Neural progenitor cell (in vitro differentiated cells): ENCODE measurements around the gene ALPL. TPM values are rescaled to one million over a fixed set of nuclear protein-coding genes. Genes with fewer than 3 reads are reported as not detected.

Experiments
- DNase-seq: peaks from one replicate; pipeline ENCODE4 v3.0.0-alpha.2; 2016; ENCODE audit warnings: low spot score
- H2AFZ ChIP-seq: fragments of 200-600 bp; sonication (generic); replicated peaks from 2 replicates; pipeline ENCODE4 v1.6.1; 2016; ENCODE audit warnings: antibody characterized with exemption
- H3F3A ChIP-seq: fragments of 200-600 bp; sonication (generic); 2 replicates; pipeline ENCODE4 v1.6.1; 2016; ENCODE audit warnings: antibody characterized with exemption, low read depth
- H3K27ac ChIP-seq: fragments of 200-600 bp; sonication (generic); 2 replicates; pipeline ENCODE4 v1.5.1; 2016; ENCODE audit warnings: mild to moderate bottlenecking
- H3K27me3 ChIP-seq: fragments of 200-600 bp; sonication (generic); 2 replicates; pipeline ENCODE4 v1.6.1; 2016; ENCODE audit warnings: mild to moderate bottlenecking, moderate library complexity
- H3K36me3 ChIP-seq: fragments of 200-600 bp; sonication (generic); 2 replicates; pipeline ENCODE4 v1.5.1; 2016
- H3K4me1 ChIP-seq: fragments of 200-600 bp; sonication (generic); 2 replicates; pipeline ENCODE4 v1.6.1; 2016; ENCODE audit warnings: mixed run types
- H3K4me2 ChIP-seq: fragments of 200-600 bp; sonication (generic); 2 replicates; pipeline ENCODE4 v1.6.1; 2016
- H3K4me3 ChIP-seq: fragments of 200-600 bp; sonication (generic); 2 replicates; pipeline ENCODE4 v1.5.1; 2016
- H3K79me2 ChIP-seq: fragments of 200-600 bp; sonication (generic); 2 replicates; pipeline ENCODE4 v1.6.1; 2016; ENCODE audit warnings: low read depth
- H3K9ac ChIP-seq: fragments of 200-600 bp; sonication (generic); 2 replicates; pipeline ENCODE4 v1.6.1; 2016
- H3K9me3 ChIP-seq: fragments of 200-600 bp; sonication (generic); 2 replicates; pipeline ENCODE4 v1.5.1; 2016; ENCODE audit warnings: low read depth
- H4K20me1 ChIP-seq: fragments of 200-600 bp; sonication (generic); 2 replicates; pipeline ENCODE4 v1.6.1; 2016; ENCODE audit warnings: low read depth
- H3K27ac Mint-ChIP-seq: 3 replicates; pipeline ENCODE4 v1.8.0; 2021; ENCODE audit warnings: mixed read lengths
- H3K27me3 Mint-ChIP-seq: 2 replicates; pipeline ENCODE4 v1.8.0; 2022; ENCODE audit warnings: low read depth, mild to moderate bottlenecking, inconsistent platforms, moderate library complexity, mixed read lengths; ENCODE audit not compliant: insufficient read depth
- H3K36me3 Mint-ChIP-seq: 3 replicates; pipeline ENCODE4 v1.8.0; 2021; ENCODE audit warnings: mixed read lengths
- H3K4me1 Mint-ChIP-seq: 3 replicates; pipeline ENCODE4 v1.8.0; 2021; ENCODE audit warnings: mixed read lengths
- H3K4me3 Mint-ChIP-seq: 3 replicates; pipeline ENCODE4 v1.8.0; 2021; ENCODE audit warnings: mild to moderate bottlenecking, moderate library complexity, mixed read lengths
- H3K9me3 Mint-ChIP-seq: 3 replicates; pipeline ENCODE4 v1.8.0; 2020; ENCODE audit warnings: mixed read lengths
- CTCF ChIP-seq: fragments of 200-600 bp; sonication (generic); IDR thresholded peaks from 2 replicates; pipeline ENCODE4 v1.5.1; 2017; ENCODE audit warnings: antibody characterized with exemption, mild to moderate bottlenecking
- EZH2 ChIP-seq: fragments of 200-600 bp; sonication (generic); IDR thresholded peaks from 2 replicates; pipeline ENCODE4 v1.6.1; 2017; ENCODE audit warnings: antibody characterized with exemption, mild to moderate bottlenecking, moderate library complexity
- EZH2phosphoT487 ChIP-seq: fragments of 200-600 bp; sonication (generic); IDR thresholded peaks from 2 replicates; pipeline ENCODE4 v1.6.1; 2017; ENCODE audit warnings: antibody characterized with exemption
- total RNA-seq: library from RNA; depleted of rRNA; stranded (reverse); fragments of >200 nt; gene quantifications from 2 replicates; pipeline ENCODE4 v1.2.3, GENCODE V29; 2015; ENCODE audit warnings: low replicate concordance

The ALPL gene
- total RNA-seq, 1 donor from 2014 or later, result 51.3 TPM

DNA sequence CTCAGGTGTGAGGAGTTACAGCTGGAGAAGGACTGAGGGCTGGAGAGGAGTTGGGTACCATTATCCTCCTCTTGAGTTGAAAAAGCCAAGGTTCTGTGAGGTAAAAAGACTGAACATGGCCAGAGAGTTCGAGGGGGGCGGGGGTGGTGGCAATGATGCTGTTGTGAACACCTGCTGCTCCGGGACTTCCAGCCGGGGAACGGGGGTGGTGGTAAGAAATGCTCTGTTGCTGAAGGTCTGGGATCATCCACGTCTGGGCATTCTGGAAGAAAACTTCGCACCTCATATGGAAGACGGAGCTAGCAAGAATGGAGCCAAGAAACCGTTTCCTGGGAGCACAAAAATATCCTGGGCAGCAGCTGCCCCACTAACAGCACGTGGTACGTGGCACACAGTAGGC, 20.1 kb upstream of the ALPL start:
- no peak for TF ChIP-seq CTCF
- TF ChIP-seq EZH2, result no peak
- no peak for TF ChIP-seq EZH2phosphoT487

GRCh38 chr1:21490774-21491487, 18.3 kb upstream of the ALPL start:
- no peaks in the 10 kb centered on the region for H3K4me1 ChIP-seq
- H3F3A ChIP-seq, result peaks cover 6% of the 10 kb centered on the region
- no peaks in the 10 kb centered on the region for H3K79me2 ChIP-seq
- H3K9ac ChIP-seq, result no peak overlapping the region
- H3K36me3 ChIP-seq, result no peaks in the 10 kb centered on the region
- Mint-ChIP-seq H3K4me3 (no peak overlapping the region), H3K27ac (no peak overlapping the region), H3K27me3 (peaks cover 19% of the 10 kb centered on the region), H3K36me3 (no peaks in the 10 kb centered on the region), H3K9me3 (peaks cover 2% of the 10 kb centered on the region), H3K4me1 (peaks cover 11% of the 10 kb centered on the region)
- H3K4me2 ChIP-seq, result peak overlapping the region; percentile 56
- H3K27me3 ChIP-seq, result no peaks in the 10 kb centered on the region
- H2AFZ ChIP-seq, result peak overlapping the region; percentile 95
- H4K20me1 ChIP-seq, result no peaks in the 10 kb centered on the region
- H3K27ac ChIP-seq, result no peak overlapping the region
- no peaks in the 10 kb centered on the region for H3K9me3 ChIP-seq
- peak; percentile 81 for DNase-seq
- no peak for TF ChIP-seq EZH2phosphoT487
- no peak for TF ChIP-seq EZH2
- peak; percentile 81 for TF ChIP-seq CTCF
- H3K4me3 ChIP-seq, result no peak overlapping the region

More for the DNA sequence above, 20.1 kb upstream of the ALPL start:
- Histone ChIP-seq H3K4me2 (no peak overlapping the region), H4K20me1 (no peaks in the 10 kb centered on the region), H3K4me3 (no peak overlapping the region), H3K36me3 (no peaks in the 10 kb centered on the region), H3K79me2 (no peaks in the 10 kb centered on the region), H3K27me3 (no peaks in the 10 kb centered on the region), H2AFZ (no peak overlapping the region), H3F3A (peaks cover 6% of the 10 kb centered on the region), H3K9ac (no peak overlapping the region), H3K27ac (no peak overlapping the region), H3K4me1 (no peaks in the 10 kb centered on the region), H3K9me3 (no peaks in the 10 kb centered on the region)
- Mint-ChIP-seq H3K36me3 (no peaks in the 10 kb centered on the region), H3K9me3 (peaks cover 2% of the 10 kb centered on the region), H3K27me3 (peaks cover 19% of the 10 kb centered on the region), H3K4me3 (no peak overlapping the region), H3K4me1 (peaks cover 7% of the 10 kb centered on the region), H3K27ac (no peak overlapping the region)
- no peak for DNase-seq

DNA sequence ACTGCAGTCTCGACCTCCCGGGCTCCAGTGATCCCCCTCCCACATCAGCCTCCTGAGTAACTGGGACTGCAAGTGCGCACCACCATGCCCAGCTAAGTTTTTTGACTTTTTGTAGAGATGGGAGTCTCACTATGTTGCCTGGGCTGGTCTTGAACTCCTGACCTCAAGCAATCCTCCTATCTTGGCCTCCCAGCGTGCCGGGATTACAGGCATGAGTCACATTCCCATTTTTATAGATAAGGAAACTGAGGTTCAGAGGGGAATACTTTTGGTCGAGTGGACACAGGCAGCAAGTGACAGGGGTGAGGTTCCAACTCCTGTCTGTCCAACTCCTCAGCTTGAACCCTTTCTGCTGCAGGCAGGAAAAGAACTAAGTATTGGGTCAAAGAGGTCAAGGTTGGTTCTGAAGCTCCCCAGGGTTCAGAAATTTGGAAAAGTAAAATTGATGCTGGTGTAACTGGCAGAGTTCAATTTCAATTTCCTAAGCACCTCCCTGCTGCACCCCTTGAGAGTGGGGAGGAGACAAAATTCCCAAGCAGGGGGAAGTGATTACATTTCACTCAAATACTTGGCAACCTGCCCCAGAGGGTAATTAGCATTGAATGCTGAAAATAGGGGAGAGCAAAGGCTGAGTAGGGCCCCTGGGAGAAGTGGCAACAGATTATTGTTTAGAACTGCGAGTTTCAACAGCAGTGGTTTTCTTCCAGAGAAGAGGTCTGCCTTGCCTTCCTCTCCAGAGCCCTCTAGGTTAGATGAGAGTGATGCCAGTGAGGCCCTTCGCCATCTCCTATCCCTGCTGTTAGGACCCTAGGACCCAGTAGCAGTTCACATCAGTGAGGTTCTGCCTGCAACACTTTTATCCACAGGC, 17.5 kb upstream of the ALPL start:
- no peaks in the 10 kb centered on the region for H3K4me1 ChIP-seq
- no peak overlapping the region for H3K4me3 ChIP-seq
- no peak overlapping the region for H3K4me2 ChIP-seq
- H3K79me2 ChIP-seq, result no peaks in the 10 kb centered on the region
- no peaks in the 10 kb centered on the region for H3K27me3 ChIP-seq
- H3K27me3 Mint-ChIP-seq, result peaks cover 19% of the 10 kb centered on the region
- H3K27ac ChIP-seq, result no peak overlapping the region
- peaks cover 11% of the 10 kb centered on the region for H3K4me1 Mint-ChIP-seq
- H3K4me3 Mint-ChIP-seq, result no peak overlapping the region
- H3K27ac Mint-ChIP-seq, result no peak overlapping the region
- H3K9ac ChIP-seq, result no peak overlapping the region
- peaks cover 2% of the 10 kb centered on the region for H3K9me3 Mint-ChIP-seq
- TF ChIP-seq CTCF, result no peak
- TF ChIP-seq EZH2, result no peak
- TF ChIP-seq EZH2phosphoT487, result no peak
- no peaks in the 10 kb centered on the region for H3K36me3 ChIP-seq
- H3F3A ChIP-seq, result peaks cover 6% of the 10 kb centered on the region
- H4K20me1 ChIP-seq, result no peaks in the 10 kb centered on the region
- no peak overlapping the region for H2AFZ ChIP-seq
- H3K9me3 ChIP-seq, result no peaks in the 10 kb centered on the region
- DNase-seq, result no peak
- H3K36me3 Mint-ChIP-seq, result no peaks in the 10 kb centered on the region
